Glomerular visceral epithelial cell (primary cell): ENCODE data around the gene TTC21A.
A peak's percentile ranks its signal among the peaks of the same experiment; 100 is the strongest.
"Not testable (repeated sequence)": the region's sequence is repeated elsewhere in the genome, so short reads cannot be mapped to it uniquely, and the experiment has no call there.

ENCODE experiments used
- DNase-seq: peaks from one replicate; pipeline ENCODE4 v3.0.0-alpha.2; 2016; ENCODE audit errors: extremely low spot score

Gene TTC21A

GRCh38 chr3:39107388-39108199 is at the start of gene TTC21A, which contains the start of gene GORASP1:
TSS of gene TTC21A (plus strand) at chr3:39107680. CDS start at chr3:39107838, 158 bp downstream.
TSS of gene GORASP1 (minus strand) at chr3:39107627. CDS start at chr3:39107541, 86 bp downstream.
- DNase-seq = peak; percentile 75

DNA sequence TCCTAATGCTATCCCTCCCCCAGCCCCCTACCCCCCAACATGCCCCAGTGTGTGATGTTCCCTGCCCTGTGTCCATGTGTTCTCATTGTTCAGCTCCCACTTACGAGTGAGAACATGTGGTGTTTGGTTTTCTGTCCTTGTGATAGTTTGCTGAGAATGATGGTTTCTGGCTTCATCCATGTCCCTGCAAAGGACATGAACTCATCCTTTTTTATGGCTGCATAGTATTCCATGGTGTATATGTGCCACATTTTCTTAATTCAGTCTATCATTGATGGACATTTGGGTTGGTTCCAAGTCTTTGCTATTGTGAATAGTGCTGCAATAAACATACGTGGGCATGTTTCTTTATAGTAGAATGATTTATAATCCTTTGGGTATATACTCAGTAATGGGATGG is 46.3 kb upstream of the TTC21A start:
- DNase-seq = not testable (repeated sequence)

DNA sequence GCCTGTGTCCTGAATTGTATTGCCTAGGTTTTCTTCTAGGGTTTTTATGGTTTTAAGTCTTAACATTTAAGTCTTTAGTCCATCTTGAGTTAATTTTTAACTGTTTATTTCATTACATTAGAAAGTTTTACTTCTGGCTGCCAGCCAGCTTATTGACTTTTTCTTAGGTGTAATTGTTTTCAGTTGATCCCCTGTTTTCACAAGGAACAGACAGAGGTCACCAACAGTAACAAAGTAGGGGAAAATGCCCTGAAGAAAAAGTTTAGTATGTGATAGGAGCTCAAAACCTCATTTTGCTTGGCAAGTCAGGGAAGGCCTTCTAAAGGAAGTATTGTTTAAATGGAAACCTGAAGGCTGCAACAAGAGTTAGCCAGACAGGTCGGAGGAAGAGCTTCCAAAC is 45.3 kb upstream of the TTC21A start:
- no peak for DNase-seq

DNA sequence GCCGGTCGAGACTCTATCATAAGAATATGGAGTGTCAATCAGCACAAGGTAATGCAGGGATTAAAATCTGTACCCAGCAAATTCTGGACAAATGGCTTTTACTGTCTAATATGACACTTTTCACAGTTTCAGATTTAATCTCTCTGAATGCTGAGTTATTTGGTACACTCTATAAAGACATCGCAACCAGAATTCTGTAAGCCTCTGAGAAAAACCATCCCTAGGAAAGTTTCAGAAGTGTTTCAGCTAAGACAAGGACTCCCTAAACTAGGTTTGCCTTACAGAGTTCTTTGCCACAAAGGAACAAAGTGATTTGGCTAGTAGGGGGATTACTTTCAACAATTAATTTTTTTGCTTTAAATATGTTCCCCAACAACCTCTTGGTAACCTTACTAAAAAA is 44.3 kb upstream of the TTC21A start:
- DNase-seq = no peak

DNA sequence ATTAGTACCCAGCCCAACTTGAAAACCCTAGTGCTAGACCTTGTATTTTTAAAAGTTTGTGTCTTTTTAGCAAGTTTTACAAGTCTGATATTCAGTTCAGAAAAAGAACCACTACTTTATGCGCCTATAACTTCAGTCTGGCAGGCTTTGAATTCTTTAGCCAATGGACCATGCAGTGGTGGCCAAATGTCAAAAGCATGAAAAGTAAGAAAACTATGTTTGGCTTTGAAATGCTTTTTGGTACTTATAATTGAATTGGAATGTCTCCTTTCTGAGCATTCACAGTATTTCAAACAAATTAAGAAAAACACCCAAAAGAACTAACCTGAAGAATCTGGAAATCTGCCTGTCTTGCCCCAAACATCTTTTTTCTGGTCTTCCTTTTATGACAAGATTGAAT is 42.8 kb upstream of the TTC21A start:
- DNase-seq = peak; percentile 52

DNA sequence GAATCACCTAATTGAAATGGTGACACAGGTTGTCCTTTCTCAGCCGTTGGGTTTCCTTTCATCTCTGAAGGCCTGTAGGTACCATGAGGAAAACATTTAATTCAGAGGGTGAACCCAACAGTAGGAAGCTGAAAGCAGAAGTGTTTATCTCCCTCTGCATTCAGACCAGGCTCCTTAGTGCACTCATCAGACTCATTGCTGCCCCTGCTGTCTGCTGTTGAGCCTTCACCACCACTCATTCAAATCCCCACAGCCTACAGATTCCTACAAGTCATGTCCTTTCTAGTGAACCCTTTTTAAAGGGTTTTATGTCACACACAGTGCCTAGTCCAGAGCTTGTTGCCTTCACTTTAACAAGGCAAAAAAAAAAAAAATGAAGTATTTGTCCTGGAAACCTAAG is 42.3 kb upstream of the TTC21A start:
- DNase-seq = peak; percentile 38

- no peak for DNase-seq
Observed at GRCh38 chr3:39067286-39067685, 40.2 kb upstream of the TTC21A start.

DNA sequence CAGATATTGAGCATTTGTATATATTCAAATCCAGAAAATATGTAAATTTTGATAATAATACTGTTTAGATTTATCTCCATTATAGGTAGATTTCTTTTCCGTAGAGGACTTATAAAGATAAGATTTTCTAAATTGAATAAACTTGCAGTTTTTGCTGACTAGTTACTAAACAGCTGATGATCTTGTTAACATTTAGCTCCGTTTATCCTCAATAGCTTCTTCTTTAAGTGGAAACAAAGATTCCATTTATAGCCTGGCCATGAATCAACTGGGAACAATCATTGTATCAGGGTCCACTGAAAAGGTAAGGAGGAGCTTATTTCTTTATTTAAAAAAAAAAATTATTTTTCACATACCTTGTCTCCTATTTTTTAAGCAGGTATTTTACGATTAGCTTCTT is 38.9 kb upstream of the TTC21A start:
- no peak for DNase-seq

- no peak for DNase-seq
Observed at GRCh38 chr3:39075910-39076309, 31.6 kb upstream of the TTC21A start.

DNA sequence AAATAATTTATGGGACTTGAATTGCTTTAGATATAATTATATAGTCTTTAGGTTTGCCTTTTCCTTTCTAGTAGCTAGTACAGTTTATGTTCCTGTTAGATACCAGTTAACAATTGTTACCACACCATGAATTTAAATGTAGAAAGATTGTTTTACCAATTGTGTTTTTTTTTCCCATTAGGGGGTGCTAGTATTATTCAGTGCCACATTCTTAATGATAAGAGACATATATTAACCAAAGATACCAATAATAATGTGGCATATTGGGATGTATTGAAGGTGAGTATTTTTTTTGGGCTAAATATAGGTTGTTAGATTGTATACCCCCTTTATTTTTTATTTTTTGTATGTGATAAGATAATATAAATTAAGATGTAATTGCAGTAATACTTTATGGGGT is 27.9 kb upstream of the TTC21A start:
- no peak for DNase-seq

GRCh38 chr3:39080026-39080425 is 27.5 kb upstream of the TTC21A start:
- DNase-seq = no peak

- DNase-seq = no peak
Observed at GRCh38 chr3:39082666-39083313, 24.7 kb upstream of the TTC21A start.

- DNase-seq = no peak
Observed at GRCh38 chr3:39086144-39086543, 21.3 kb upstream of the TTC21A start.

GRCh38 chr3:39088456-39088855 is 19.0 kb upstream of the TTC21A start:
- DNase-seq = no peak

DNA sequence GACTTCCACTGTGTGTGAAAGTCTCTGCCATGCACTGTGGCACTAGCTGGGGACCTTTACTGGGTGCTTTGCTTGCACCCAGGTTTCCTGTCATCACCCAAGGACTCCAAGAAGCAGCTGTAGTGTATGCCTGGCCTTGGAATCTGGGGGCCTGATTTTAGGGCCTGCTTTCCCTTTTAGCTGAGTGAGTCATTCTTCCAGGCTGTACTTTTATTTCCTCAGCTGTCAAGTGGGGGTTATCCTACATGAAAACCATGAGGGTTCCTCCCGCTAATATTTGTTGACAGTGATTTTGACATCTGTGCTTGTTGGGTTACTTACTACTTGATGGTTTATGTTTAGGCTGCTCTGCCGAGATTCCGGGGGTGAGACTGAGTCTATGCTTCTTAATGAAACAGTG is 18.6 kb upstream of the TTC21A start:
- no peak for DNase-seq

DNA sequence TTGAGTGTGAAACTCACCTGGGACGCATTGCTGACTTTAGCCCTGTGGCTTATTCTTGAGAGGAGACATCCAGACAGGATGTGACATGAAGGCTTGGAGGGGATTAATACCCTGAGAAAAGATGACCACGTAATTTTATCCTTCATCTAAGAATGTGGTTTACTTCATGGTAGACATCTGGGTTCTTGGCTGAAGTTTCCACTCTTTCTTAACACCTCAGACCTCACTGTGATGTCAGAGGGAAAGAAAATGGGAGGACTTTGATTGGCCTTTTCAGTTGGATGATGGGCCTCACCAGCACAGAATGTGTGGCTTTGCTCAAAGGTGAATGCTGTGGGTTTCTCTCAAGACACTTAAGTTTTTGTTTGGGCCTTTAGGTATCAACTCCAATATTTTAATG is 16.6 kb upstream of the TTC21A start:
- DNase-seq = no peak

GRCh38 chr3:39094851-39095677 is 12.4 kb upstream of the TTC21A start:
- no peak for DNase-seq

DNA sequence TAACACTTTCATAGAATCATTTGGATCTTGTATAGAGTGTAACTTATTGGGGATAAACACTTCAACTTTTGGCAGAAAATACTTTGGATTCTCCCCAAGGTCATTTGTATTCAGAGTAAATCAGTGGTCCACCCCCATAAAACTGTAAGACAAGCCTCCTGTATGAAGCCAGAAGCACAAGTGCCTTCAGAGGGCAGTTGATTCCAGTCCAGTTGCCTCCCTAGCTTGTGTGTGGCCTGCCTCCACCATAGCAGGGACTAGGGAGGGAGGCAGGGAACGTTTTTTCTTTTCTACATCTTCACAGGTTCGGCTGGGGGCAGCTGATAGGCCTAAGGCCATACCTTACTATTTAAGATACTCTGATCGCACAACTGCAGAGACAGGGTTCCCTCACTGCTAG is 11.7 kb upstream of the TTC21A start:
- no peak for DNase-seq

GRCh38 chr3:39096775-39097174 is 10.7 kb upstream of the TTC21A start:
- no peak for DNase-seq

DNA sequence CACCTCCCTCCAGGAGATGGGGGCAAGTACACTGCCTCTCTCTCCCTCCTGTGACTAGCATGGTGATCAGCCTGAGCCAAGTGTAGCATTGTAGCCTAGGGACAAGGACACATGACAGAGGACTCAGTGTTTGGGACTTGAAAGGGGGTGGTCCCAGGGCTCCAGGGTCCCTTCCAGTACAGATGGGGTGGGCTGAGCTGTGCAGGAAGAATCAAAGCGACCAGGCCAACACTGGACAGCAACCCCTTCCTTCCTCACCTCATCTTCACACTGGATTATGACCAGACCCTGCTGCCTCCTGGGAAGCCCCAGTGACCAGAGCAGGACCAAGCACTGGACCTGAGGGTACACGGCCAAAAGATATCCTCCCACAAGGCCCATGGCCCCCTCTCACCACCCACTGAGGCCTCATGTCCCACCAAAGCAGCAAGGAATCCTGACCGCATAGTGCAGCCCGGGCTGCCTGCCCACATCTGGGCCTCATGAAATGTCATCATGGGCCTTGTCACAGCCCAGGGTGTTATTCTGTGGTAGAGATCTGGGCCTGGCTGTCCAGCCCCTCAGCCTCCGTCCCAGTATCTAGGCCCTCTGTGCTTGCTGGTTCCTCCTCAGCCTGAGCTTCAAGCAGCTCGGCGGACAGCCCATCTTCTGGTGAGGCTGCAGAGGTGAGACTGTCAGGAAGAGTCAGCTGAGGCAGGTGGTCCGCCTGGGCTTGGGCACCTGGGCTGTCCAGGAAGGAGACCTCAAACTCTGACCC is 9.6 kb upstream of the TTC21A start:
- no peak for DNase-seq

- DNase-seq = no peak
Observed at GRCh38 chr3:39098473-39099000, 8.9 kb upstream of the TTC21A start.
